ENCODE measurements around the gene FAM180A.
"Not testable (repeated sequence)": the region's sequence is repeated elsewhere in the genome, so short reads cannot be mapped to it uniquely, and the experiment has no call there.

FAM180A gene

DNA sequence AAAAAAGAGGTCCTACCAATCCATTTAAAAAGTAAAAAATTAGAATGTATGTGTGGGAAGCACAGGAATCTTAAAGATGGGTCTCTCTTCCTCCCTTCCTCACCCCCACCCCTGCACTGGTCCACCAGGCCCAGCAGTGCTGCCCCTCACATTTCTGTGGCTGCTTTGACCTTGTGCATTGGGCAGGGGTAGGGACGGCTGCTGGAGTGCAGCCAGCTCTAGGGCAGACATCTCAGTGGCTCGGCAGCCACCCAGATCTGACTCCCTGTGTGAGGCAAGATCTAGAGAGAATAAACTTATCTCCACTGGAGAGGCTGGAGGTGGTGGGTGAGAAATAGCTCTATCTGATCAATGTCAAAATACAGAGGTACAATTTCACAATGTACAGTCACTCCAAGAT lies 6.7 kb downstream of the FAM180A start:
- DNase-seq (ENCODE audit: low spot score): no peak

DNA sequence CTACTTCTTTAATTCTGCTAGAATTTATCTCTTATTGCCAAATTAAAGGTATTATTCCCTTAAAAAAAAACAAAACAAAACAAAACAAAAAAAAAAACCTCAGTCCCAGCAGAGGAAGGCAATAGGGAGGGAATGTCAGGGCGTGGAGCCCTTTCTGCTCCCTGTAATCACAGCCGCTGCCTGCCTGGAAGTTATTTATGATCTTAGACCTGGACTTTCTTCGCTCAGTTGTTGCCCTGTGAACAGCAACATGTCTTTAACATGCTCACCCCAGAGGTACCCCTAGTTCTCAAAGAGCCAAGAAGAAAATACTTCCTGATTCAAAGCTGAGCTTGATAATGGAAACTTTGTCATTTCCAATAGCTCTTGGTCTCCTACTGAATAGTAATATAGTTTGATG lies 7.7 kb downstream of the FAM180A start:
- DNase-seq (ENCODE audit: low spot score): no peak

GRCh38 chr7:135737306-135737647 lies 11.3 kb downstream of the FAM180A start:
- not testable (repeated sequence) for DNase-seq (ENCODE audit: low spot score)

DNA sequence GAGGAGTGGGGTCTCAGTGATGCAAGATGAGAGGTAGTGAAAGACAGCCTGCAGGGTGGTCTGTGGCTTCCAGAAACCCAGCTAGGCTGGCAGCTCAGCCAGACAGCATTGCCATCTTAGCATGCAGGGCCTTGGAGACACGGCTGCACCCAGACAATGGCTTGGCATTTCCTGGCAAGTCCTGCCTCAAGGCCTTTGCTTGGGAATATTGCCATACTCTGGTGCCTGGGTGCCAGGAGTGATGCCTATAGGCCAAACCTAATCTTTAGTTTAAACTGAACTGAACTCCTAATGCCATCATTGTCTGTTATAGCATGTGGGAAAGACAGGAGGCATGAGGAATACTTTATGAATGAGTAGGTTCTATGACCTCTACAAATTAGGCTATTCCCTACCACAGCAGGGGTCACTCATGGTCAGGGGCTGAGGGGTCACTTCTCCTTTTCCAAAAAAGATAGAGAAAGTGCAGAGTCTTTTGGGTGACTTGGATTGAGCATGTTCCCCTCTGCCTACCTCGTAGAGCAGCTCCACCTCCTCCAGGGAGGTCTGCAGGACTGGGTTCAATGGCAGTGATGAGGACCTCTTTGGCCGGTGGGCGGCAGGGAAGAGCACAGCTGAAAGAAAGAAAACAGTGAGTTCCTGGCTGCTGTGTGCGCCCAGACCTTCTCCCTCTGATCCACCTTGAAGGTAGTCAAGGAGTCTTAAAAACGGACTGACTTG lies 11.9 kb downstream of the FAM180A start:
- no peak for DNase-seq (ENCODE audit: low spot score)

- DNase-seq (ENCODE audit: low spot score): no peak
These were observed 14.3 kb downstream of the FAM180A start for GRCh38 chr7:135734343-135734689.

DNA sequence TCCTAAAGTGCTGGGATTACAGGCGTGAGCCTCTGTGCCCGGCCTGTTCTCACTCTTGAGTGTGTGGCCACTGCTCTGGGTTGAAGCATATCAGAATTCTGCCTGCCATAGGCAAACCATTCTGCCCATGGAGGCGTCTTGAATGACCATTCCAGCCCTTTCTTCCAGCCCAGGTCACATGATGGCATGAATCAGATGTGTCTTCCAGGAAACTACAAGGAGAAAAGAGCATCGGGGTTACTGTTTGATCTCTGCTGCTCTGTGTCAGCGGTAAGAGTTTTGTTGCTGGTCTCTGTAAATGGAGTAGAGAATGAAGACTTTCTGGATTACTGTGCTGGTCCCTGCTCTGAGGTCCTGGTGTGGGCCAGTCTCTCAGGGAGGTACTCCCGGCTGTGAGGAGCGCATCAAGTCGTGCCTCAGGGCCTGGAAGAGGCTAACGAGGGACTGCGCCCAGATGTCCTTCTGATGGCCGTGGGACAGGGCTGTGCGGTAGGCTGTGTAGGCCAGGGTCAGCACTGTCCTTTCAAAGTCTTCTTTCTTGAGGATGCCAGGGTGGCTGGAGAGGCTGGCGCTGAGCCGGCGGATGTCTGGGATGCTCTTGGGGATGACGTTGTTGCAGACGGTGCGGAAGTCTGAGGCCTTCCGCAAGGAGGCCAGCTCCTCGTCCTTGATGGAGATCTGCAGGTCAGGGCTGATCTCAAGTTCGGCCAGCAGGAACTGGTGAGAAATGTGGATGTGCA lies 14.8 kb downstream of the FAM180A start:
- no peak for DNase-seq (ENCODE audit: low spot score)

DNA sequence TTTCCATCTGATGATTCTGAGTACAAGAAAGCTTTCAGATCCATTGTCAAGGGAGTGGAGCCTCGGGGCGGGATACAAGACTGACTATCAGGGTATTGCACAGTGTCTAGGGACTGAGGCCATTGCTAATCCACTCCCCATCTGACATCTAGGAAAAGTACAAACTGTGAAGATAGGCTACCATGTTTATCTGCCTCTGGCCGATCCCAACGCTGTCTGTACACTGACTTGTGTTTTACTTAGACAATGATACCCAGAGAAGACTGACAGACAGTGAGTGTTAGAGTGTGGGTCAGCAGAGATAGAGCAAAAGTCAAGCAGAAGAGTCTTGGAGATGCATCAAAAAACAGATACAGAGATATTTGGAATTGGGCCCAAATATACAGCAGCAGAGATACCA lies 17.5 kb downstream of the FAM180A start:
- DNase-seq (ENCODE audit: low spot score): no peak

DNA sequence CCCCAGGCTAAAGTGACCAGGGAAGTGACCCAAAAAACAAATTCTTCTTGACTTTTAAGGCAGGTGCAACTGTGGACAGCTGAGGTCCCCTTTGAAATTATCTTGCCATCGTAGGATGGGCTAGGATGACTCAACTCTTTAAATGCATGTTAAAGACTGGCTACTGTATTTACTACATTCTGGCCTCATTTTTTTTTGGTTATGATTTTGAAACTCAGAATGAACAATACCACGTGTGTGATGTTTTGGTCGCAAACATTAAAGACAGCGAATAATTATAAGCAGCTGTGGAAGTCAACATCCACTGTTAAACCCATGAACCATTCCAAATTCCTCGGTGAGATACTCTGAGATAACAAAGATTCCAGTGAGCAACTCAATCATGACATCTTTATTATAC lies 19.4 kb downstream of the FAM180A start:
- no peak for DNase-seq (ENCODE audit: low spot score)

GRCh38 chr7:135728136-135728669 lies 20.4 kb downstream of the FAM180A start, which contains the start of gene SLC13A4:
SLC13A4 (minus strand) TSS chr7:135728186; CDS start chr7:135727496, 690 bp downstream.
- DNase-seq (ENCODE audit: low spot score): no peak

- DNase-seq (ENCODE audit: low spot score): no peak
These were observed 21.5 kb downstream of the FAM180A start for GRCh38 chr7:135726911-135727673.

- no peak for DNase-seq (ENCODE audit: low spot score)
These were observed 22.3 kb downstream of the FAM180A start for GRCh38 chr7:135726276-135726788.

- no peak for DNase-seq (ENCODE audit: low spot score)
These were observed 25.2 kb downstream of the FAM180A start for GRCh38 chr7:135723411-135723810.

DNA sequence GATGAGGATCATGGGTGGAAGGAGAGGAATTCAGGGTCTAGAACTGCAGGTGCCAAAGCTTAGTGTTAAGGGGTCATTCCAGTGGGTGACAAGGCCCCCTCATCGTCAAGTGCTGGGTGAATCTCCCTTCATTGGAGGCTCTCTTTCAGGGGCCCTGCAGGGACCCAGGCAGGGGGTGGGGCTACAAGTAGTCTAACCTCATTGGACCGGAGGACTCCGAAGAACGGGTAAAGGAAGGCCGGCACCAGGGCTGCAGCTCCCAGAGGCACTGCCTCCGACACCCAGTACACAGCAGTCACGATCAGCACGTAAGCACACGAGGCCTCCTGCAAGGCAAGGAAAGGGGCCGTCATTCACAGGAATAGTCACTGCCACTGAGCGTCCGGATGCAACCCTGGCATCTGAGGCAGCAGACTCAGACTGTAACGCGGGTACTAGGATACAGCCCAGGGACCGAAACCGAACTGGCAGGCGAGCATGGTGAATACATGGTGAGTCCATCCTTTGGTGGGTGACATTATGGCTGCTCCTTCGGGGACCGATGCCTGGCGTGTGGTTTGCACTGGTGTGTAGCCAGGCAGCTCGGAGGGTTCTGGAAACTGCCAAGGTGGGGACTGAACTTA lies 27.3 kb downstream of the FAM180A start:
- DNase-seq (ENCODE audit: low spot score): no peak

DNA sequence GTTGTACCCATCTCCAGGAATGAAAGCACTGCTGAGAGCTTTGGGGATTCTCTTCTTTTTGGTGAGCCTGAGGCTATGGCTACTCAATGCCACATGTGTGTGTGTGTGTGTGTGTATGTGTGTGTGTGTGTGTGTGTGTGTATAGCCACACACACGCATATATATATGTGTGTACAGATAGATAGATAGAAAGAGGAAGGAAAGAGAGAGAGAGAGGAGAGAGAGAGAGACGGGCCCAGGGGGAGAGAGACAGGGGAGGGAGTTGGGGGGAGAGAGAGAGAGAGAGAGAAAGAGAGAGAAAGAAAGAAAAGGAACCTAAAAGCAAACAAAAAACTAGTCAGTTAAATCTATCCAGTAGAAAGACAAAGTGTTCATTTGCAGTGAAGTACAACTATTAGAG lies 28.9 kb downstream of the FAM180A start:
- DNase-seq (ENCODE audit: low spot score): no peak

- DNase-seq (ENCODE audit: low spot score): no peak
These were observed 29.7 kb downstream of the FAM180A start for GRCh38 chr7:135718794-135719437.

DNA sequence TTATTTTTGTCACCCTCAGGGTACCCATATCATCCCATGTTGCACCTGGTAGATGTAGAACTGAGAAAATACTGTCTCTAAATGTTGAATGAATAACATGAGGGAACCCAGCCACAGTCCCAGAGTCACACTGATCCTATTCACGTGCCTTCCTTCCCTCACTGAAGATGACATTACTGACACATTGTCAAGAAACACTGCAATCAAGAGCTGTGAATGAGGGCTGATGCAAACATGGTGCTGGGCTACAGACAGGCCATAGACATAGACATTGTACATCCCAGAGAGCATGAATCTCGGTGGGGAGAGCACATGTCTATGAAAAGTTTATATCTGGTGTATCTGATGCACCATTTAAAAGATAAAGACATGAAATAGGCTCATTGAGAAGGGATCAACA lies 30.4 kb downstream of the FAM180A start:
- DNase-seq (ENCODE audit: low spot score): no peak

DNA sequence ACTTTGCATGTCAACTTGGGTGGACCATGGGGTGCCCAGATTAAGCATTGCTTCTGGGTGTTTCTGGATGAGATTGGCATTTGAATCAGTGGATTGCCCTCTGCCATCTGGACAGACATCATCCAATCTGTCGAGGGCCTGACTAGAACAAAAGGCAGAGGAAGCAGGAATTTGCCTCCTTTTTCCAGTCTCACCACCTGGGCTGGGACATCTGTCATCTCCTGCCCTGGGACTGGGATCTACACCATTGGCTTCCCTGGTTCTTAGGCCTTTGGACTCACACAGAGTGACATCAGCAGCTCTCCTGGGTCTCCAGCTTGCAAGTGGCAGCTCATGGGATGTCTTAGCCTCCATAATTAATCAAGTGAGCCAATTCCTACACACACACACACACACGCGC lies 30.9 kb downstream of the FAM180A start:
- DNase-seq (ENCODE audit: low spot score): no peak

- DNase-seq (ENCODE audit: low spot score): peak; percentile 6
These were observed 31.9 kb downstream of the FAM180A start for GRCh38 chr7:135716677-135717238.

DNA sequence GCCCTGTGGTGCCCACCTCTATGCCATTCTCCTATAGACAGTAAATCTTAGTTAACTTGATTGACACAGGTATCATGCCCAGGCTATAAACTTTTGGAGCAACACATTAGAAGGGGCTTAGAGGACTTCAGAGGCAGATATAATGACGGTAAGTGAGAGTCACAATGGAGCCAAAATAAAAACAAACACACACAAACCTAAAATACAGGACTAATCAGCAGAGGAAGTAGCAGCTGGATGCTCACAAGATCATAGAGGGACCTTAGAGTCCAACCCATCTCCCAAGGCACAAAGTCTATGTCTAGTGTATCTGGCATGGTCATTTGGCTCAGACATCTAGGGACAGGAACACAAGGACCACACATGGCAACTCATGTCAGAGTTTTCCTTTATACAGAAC lies 32.9 kb downstream of the FAM180A start:
- DNase-seq (ENCODE audit: low spot score): no peak

GRCh38 chr7:135715055-135715522 lies 33.5 kb downstream of the FAM180A start:
- no peak for DNase-seq (ENCODE audit: low spot score)

DNA sequence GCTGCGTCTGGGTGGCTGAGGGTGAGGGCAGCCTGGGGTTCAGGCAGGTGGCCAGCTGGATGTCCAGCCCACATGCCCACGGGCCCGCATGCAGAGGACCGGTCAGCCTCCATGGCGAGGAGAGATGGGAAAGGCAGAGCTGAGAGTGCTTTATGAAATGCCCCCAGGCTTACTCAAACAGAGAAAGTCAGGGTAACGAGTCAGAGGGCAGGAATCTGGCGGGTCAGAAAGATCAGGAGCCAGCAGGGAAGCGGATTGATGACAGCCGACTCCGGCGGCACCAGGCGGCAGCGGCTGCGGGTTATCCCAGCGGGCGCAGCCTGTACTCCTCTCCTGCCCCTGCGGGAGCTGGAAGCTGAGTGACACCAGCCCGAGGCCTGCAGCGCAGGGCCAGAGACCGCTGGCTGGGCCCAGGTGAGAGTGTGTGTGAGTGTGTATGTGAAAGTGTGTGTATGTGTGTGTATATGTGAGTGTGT lies 34.0 kb downstream of the FAM180A start:
- no peak for DNase-seq (ENCODE audit: low spot score)

All from pons (tissue), 1 donor.